DOHH2 (cell line): ENCODE measurements around the gene C1orf116.

ENCODE experiments used
- H3F3A ChIP-seq: fragments of 200-600 bp; sonication (generic), shearing (Covaris generic); 2 replicates; pipeline ENCODE4 v1.6.0; 2016; ENCODE audit warnings: antibody characterized with exemption, mild to moderate bottlenecking; ENCODE audit not compliant: control insufficient read depth, insufficient read depth
- H3K27ac ChIP-seq: fragments of 200-600 bp; sonication (generic); 2 replicates; pipeline ENCODE4 v1.5.1; 2014; ENCODE audit warnings: low read depth, mild to moderate bottlenecking, low read length, moderate library complexity
- H3K27me3 ChIP-seq: fragments of 200-600 bp; sonication (generic); 2 replicates; pipeline ENCODE4 v1.6.1; 2014; ENCODE audit warnings: mild to moderate bottlenecking, low read length, mixed read lengths; ENCODE audit not compliant: control insufficient read depth
- H3K36me3 ChIP-seq: fragments of 200-600 bp; sonication (generic); 2 replicates; pipeline ENCODE4 v1.6.1; 2014; ENCODE audit warnings: mild to moderate bottlenecking, low read length, moderate library complexity, mixed read lengths; ENCODE audit not compliant: control insufficient read depth
- H3K4me1 ChIP-seq: fragments of 200-600 bp; sonication (generic); 2 replicates; pipeline ENCODE4 v1.6.1; 2014; ENCODE audit warnings: mild to moderate bottlenecking, low read length, mixed read lengths; ENCODE audit not compliant: control insufficient read depth
- H3K4me2 ChIP-seq: fragments of 200-600 bp; sonication (generic); 2 replicates; pipeline ENCODE4 v1.6.0; 2014; ENCODE audit warnings: mild to moderate bottlenecking, low read length, moderate library complexity
- H3K4me3 ChIP-seq: fragments of 200-600 bp; sonication (generic); 2 replicates; pipeline ENCODE4 v1.5.1; 2014; ENCODE audit warnings: mild to moderate bottlenecking, low read length, mixed read lengths
- H3K79me2 ChIP-seq: fragments of 200-600 bp; sonication (generic); 2 replicates; pipeline ENCODE4 v1.6.1; 2014; ENCODE audit warnings: mild to moderate bottlenecking, low read length, mixed read lengths; ENCODE audit not compliant: control insufficient read depth
- H3K9me2 ChIP-seq: fragments of 200-600 bp; sonication (generic); replicated peaks from 2 replicates; pipeline ENCODE4 v1.6.1; 2014; ENCODE audit warnings: mild to moderate bottlenecking, low read length, mixed read lengths; ENCODE audit not compliant: control insufficient read depth
- H3K9me3 ChIP-seq: fragments of 200-600 bp; sonication (generic); 2 replicates; pipeline ENCODE4 v1.6.1; 2014; ENCODE audit warnings: antibody characterized with exemption, low read length, mixed read lengths; ENCODE audit not compliant: control insufficient read depth, insufficient read depth
- H4K20me1 ChIP-seq: fragments of 200-600 bp; sonication (generic); 2 replicates; pipeline ENCODE4 v1.6.0; 2014; ENCODE audit warnings: low read depth, mild to moderate bottlenecking, antibody characterized with exemption, low read length, moderate library complexity; ENCODE audit not compliant: control insufficient read depth, insufficient read depth
- EZH2phosphoT487 ChIP-seq: fragments of 200-600 bp; sonication (generic); IDR thresholded peaks from 2 replicates; pipeline ENCODE4 v1.6.1; 2017; ENCODE audit warnings: borderline replicate concordance, mild to moderate bottlenecking, antibody characterized with exemption, low read length, moderate library complexity, mixed read lengths
- TF ChIP-seq, protein P1 (sequence below): fragments of 200-600 bp; sonication (generic); IDR thresholded peaks from one replicate; pipeline ENCODE4 v1.5.1; 2014; ENCODE audit warnings: antibody characterized with exemption, mild to moderate bottlenecking, low read depth, low read length; ENCODE audit not compliant: poor library complexity, severe bottlenecking

The C1orf116 gene

DNA sequence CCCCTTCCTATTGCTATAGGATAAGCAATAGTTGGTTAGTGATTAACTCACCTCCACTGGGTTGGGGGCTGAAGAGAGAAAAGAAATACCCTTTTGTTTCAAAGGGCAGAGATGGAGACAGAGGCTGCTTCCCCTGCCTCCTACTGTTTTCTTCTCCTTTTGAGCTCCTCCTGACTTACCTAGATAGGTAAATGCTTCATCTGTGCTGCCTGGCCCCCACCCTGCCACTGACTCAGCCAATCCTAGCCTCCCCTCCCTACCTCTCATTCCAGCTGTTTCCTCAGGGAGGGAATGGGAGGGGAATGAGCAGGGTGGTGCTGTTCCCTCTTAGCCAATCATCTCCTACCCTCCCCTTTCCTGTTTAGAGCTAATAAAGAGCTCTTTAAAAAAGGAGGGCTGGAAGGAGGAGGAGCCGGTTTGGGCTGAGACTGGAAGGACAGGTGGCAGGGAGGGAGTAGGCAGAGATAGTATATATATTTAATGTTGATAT is at the start of gene C1orf116:
Gene C1orf116, minus strand, starts transcription at position 229 of the 490 bp plus-strand sequence. CDS start 5,158 bp downstream, outside the sequence.
- Histone ChIP-seq H3K9me3 (no peaks in the 10 kb centered on the region), H3K27me3 (peaks cover 60% of the 10 kb centered on the region), H3K4me2 (no peak within 1 kb of the TSS), H3K36me3 (no peaks in the 10 kb centered on the region), H3K27ac (no peak within 1 kb of the TSS), H3K79me2 (no peaks in the 10 kb centered on the region), H4K20me1 (no peaks in the 10 kb centered on the region), H3K4me1 (no peaks in the 10 kb centered on the region), H3K9me2 (no peaks in the 10 kb centered on the region), H3F3A (no peaks in the 10 kb centered on the region), H3K4me3 (no peak within 1 kb of the TSS)
- TF ChIP-seq EZH2phosphoT487 = no peak
- TF ChIP-seq, protein P1, sequence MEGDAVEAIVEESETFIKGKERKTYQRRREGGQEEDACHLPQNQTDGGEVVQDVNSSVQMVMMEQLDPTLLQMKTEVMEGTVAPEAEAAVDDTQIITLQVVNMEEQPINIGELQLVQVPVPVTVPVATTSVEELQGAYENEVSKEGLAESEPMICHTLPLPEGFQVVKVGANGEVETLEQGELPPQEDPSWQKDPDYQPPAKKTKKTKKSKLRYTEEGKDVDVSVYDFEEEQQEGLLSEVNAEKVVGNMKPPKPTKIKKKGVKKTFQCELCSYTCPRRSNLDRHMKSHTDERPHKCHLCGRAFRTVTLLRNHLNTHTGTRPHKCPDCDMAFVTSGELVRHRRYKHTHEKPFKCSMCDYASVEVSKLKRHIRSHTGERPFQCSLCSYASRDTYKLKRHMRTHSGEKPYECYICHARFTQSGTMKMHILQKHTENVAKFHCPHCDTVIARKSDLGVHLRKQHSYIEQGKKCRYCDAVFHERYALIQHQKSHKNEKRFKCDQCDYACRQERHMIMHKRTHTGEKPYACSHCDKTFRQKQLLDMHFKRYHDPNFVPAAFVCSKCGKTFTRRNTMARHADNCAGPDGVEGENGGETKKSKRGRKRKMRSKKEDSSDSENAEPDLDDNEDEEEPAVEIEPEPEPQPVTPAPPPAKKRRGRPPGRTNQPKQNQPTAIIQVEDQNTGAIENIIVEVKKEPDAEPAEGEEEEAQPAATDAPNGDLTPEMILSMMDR = no peak

DNA sequence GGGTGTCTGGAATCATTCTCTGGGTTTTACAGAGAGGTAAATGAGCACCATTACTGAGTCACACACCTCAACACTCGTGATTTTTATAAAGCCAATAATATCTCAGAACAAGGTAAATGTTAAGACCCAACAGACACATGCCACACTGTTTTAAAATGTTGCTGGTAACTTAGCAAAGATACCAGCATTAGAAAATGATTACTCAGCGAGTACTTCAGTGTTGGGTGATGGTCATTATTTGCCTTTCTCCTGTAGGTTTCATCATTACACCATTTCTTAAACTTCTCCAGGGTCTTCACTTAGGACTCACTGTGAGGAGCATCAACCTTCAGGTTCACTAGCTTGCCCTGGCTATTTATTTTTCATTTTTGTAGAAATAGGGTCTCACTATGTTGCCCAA is 49.2 kb upstream of the C1orf116 start:
- no peaks in the 10 kb centered on the region for H4K20me1 ChIP-seq
- no peaks in the 10 kb centered on the region for H3K9me3 ChIP-seq
- no peaks in the 10 kb centered on the region for H3F3A ChIP-seq
- H3K4me1 ChIP-seq = no peaks in the 10 kb centered on the region
- TF ChIP-seq, protein P1 = no peak
- no peak for TF ChIP-seq EZH2phosphoT487
- H3K27ac ChIP-seq = no peak overlapping the region
- H3K4me2 ChIP-seq = no peak overlapping the region
- H3K4me3 ChIP-seq = no peak overlapping the region
- H3K79me2 ChIP-seq = no peaks in the 10 kb centered on the region
- H3K27me3 ChIP-seq = peaks cover 30% of the 10 kb centered on the region
- H3K9me2 ChIP-seq = no peaks in the 10 kb centered on the region
- no peaks in the 10 kb centered on the region for H3K36me3 ChIP-seq

- H3K9me2 ChIP-seq = no peaks in the 10 kb centered on the region
- H3K27ac ChIP-seq = no peak overlapping the region
- no peaks in the 10 kb centered on the region for H3K79me2 ChIP-seq
- H3K9me3 ChIP-seq = no peaks in the 10 kb centered on the region
- no peak overlapping the region for H3K4me3 ChIP-seq
- H3K4me2 ChIP-seq = no peak overlapping the region
- H3F3A ChIP-seq = no peaks in the 10 kb centered on the region
- no peaks in the 10 kb centered on the region for H3K4me1 ChIP-seq
- H3K27me3 ChIP-seq = peaks cover 35% of the 10 kb centered on the region
- H4K20me1 ChIP-seq = no peaks in the 10 kb centered on the region
- H3K36me3 ChIP-seq = no peaks in the 10 kb centered on the region
- no peak for TF ChIP-seq EZH2phosphoT487
- TF ChIP-seq, protein P1 = no peak
Measured at GRCh38 chr1:207081088-207081487, 48.5 kb upstream of the C1orf116 start.
